DOHH2 (cell line): ENCODE results near the gene SLC9A9.

ENCODE experiments used
- CTCF ChIP-seq: fragments of 200-600 bp; sonication (generic); IDR thresholded peaks from one replicate; pipeline ENCODE4 v1.5.1; 2014; ENCODE audit warnings: antibody characterized with exemption, mild to moderate bottlenecking, low read depth, low read length; ENCODE audit not compliant: poor library complexity, severe bottlenecking
- EZH2phosphoT487 ChIP-seq: fragments of 200-600 bp; sonication (generic); IDR thresholded peaks from 2 replicates; pipeline ENCODE4 v1.6.1; 2017; ENCODE audit warnings: borderline replicate concordance, mild to moderate bottlenecking, antibody characterized with exemption, low read length, moderate library complexity, mixed read lengths

DNA sequence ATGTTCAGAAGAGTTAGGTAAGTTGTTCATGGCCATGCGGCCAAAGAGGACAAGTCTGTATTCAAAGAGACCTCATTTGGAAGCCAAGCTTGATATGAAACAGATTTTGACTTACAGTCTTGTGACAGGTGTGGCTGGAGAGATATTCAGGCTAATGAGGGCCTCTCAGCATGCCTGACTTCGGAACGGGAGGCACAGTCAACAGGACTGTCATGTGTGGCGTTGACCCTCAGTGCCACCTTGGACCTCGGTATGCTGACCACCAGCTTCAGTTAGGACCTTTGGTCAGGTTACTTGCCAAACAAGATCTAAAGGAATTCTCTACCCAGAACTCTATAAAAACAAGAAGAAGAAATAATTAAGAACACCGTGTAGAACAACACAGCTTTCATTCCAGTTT is 604.6 kb downstream of the SLC9A9 start:
- TF ChIP-seq CTCF (no peak), EZH2phosphoT487 (no peak)
